Mucosa of descending colon (tissue), 3 donors: ENCODE measurements around the gene C3orf80. TPM values are rescaled to one million over a fixed set of nuclear protein-coding genes. Genes with fewer than 3 reads are reported as not detected.
"Not testable (repeated sequence)": the region's sequence is repeated elsewhere in the genome, so short reads cannot be mapped to it uniquely, and the experiment has no call there.

Experiments used
- ATAC-seq: fragments of 200-7000 bp; cut with Tn5 transposase; one replicate; pipeline ENCODE4 v1.9.1; 2020; ENCODE audit warnings: mild to moderate bottlenecking, moderate library complexity
- DNase-seq, 3 donors: peaks; one replicate each; pipeline ENCODE4 v3.0.0-alpha.2; 2020
- H3K36me3 ChIP-seq: fragments of 200-600 bp; one replicate; pipeline ENCODE4 v1.8.0; 2021; ENCODE audit warnings: low read depth, mild to moderate bottlenecking
- H3K4me1 ChIP-seq: fragments of 200-600 bp; one replicate; pipeline ENCODE4 v1.8.0; 2021; ENCODE audit warnings: low read depth, mild to moderate bottlenecking
- H3K4me3 ChIP-seq: fragments of 200-600 bp; one replicate; pipeline ENCODE4 v1.8.0; 2021; ENCODE audit warnings: mild to moderate bottlenecking
- H3K9me3 ChIP-seq: fragments of 200-600 bp; one replicate; pipeline ENCODE4 v1.8.0; 2021; ENCODE audit warnings: mild to moderate bottlenecking
- CTCF ChIP-seq: fragments of 200-600 bp; IDR thresholded peaks from one replicate; pipeline ENCODE4 v1.8.0; 2022; ENCODE audit warnings: antibody characterized with exemption, mild to moderate bottlenecking
- intact Hi-C, 2 donors: fragments of 100-400 bp; cut with DNase I in 1 of 2; cut with micrococcal nuclease in 1 of 2; formaldehyde crosslinking; loops; one replicate each; pipeline versions ENCODE4 v1.11.0 to v1.11.1; 2022; cut with DNase I, micrococcal nuclease
- total RNA-seq, 3 donors: library from RNA; stranded (reverse); fragmentation: NEBNext Ultra II Directional in 2 of 3; extraction: Animal tissue kit (Norgen Biotek cat#: 25700) in 2 of 3; gene quantifications; one replicate each; pipeline versions ENCODE4 v1.2.1 to v1.2.4, GENCODE V29; 2021 to 2023
- donor health status: DM: no; HTN: no; CAD: no; lungs with moderate emphysema.
- donor health status: DM: no; HTN: no; CAD: no.
- donor health status: DM: no; HTN: yes; CAD: no.

The C3orf80 gene
- total RNA-seq, 3 donors from 2014 or later: 0.38 to 20.0 (median 1.5) TPM

GRCh38 chr3:160226026-160226907, 1.0 kb downstream of the C3orf80 start:
- no peaks in the 10 kb centered on the region for H3K36me3 ChIP-seq
- H3K4me3 ChIP-seq: no peak overlapping the region
- H3K4me1 ChIP-seq: peaks cover 14% of the 10 kb centered on the region
- DNase-seq: peak in 1 of 3 donors; percentile 28
- intact Hi-C loops: no loop called here
- no peak for TF ChIP-seq CTCF
- ATAC-seq: peak; percentile 54
- H3K9me3 ChIP-seq: no peaks in the 10 kb centered on the region

GRCh38 chr3:160227419-160227818, 2.2 kb downstream of the C3orf80 start:
- H3K4me3 ChIP-seq: no peak overlapping the region

GRCh38 chr3:160232014-160232413, 6.8 kb downstream of the C3orf80 start:
- Histone ChIP-seq H3K4me3 (no peak overlapping the region), H3K36me3 (no peaks in the 10 kb centered on the region)
- intact Hi-C loops: no loop called here

More at GRCh38 chr3:160227419-160227818, 2.2 kb downstream of the C3orf80 start:
- DNase-seq (no peak), ATAC-seq (no peak)
- intact Hi-C loops: no loop called here
- TF ChIP-seq CTCF: no peak
- no peaks in the 10 kb centered on the region for H3K9me3 ChIP-seq
- H3K4me1 ChIP-seq: peaks cover 14% of the 10 kb centered on the region
- no peaks in the 10 kb centered on the region for H3K36me3 ChIP-seq

GRCh38 chr3:160240719-160241118, 15.5 kb downstream of the C3orf80 start:
- DNase-seq, H3K4me3 ChIP-seq, H3K9me3 ChIP-seq, H3K4me1 ChIP-seq, H3K36me3 ChIP-seq, intact Hi-C loops, ATAC-seq: not testable (repeated sequence)

More at GRCh38 chr3:160232014-160232413, 6.8 kb downstream of the C3orf80 start:
- no peak for TF ChIP-seq CTCF
- Histone ChIP-seq H3K9me3 (no peaks in the 10 kb centered on the region), H3K4me1 (no peaks in the 10 kb centered on the region)
- no peak for ATAC-seq
- no peak for DNase-seq

GRCh38 chr3:160245261-160245800, 20.1 kb downstream of the C3orf80 start:
- intact Hi-C loops: no loop called here
- no peak for ATAC-seq
- Histone ChIP-seq H3K4me1 (no peaks in the 10 kb centered on the region), H3K36me3 (no peaks in the 10 kb centered on the region), H3K4me3 (no peak overlapping the region), H3K9me3 (no peaks in the 10 kb centered on the region)
- no peak for TF ChIP-seq CTCF
- no peak for DNase-seq

- no peak for ATAC-seq
- Histone ChIP-seq H3K9me3 (no peaks in the 10 kb centered on the region), H3K4me3 (no peak overlapping the region), H3K36me3 (no peaks in the 10 kb centered on the region), H3K4me1 (no peaks in the 10 kb centered on the region)
- intact Hi-C loops: no loop called here
- DNase-seq: no peak
- TF ChIP-seq CTCF: no peak
Observed at GRCh38 chr3:160247766-160248165, 22.5 kb downstream of the C3orf80 start.
